Right renal cortex interstitium (tissue), 3 donors: ENCODE data around the gene AMH. TPM values are rescaled to one million over a fixed set of nuclear protein-coding genes. Genes with fewer than 3 reads are reported as not detected.

ENCODE experiments used
- DNase-seq, 3 donors: peaks; one replicate each; pipeline ENCODE4 v3.0.0-alpha.2; 2013; ENCODE audit warnings: low read depth in 3 of 3, low spot score in 2 of 3
- polyA plus RNA-seq, 3 donors: library from polyadenylated mRNA; unstranded; fragments of 120-200 nt; gene quantifications; one replicate each; pipeline ENCODE4 v1.2.1, GENCODE V29; 2013; ENCODE audit not compliant: insufficient read length in 3 of 3

Gene AMH
- polyA plus RNA-seq, 3 donors = 1.1 to 1.2 (median 1.1) TPM

- no peak for DNase-seq
Observed at GRCh38 chr19:2247433-2248101, 1.6 kb upstream of the AMH start.

GRCh38 chr19:2248136-2249009 is 750 bp upstream of the AMH start:
- no peak for DNase-seq

GRCh38 chr19:2249880-2250765 is 1.0 kb downstream of the AMH start:
- DNase-seq = no peak

DNA sequence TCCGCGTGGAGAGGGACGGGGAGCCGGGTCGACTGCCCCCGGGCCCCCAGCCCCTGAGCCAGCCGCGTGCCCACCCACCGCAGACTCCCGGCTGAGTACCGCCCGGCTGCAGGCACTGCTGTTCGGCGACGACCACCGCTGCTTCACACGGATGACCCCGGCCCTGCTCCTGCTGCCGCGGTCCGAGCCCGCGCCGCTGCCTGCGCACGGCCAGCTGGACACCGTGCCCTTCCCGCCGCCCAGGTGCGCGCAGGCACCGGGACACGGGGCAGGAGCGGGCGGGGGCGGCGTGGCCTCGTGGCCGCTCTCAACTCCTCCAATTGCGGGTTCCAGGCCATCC is 1.6 kb downstream of the AMH start:
- DNase-seq = no peak

- DNase-seq = no peak
Observed at GRCh38 chr19:2251106-2252054, 2.3 kb downstream of the AMH start.

GRCh38 chr19:2252055-2252796 is 3.1 kb downstream of the AMH start:
- no peak for DNase-seq

DNA sequence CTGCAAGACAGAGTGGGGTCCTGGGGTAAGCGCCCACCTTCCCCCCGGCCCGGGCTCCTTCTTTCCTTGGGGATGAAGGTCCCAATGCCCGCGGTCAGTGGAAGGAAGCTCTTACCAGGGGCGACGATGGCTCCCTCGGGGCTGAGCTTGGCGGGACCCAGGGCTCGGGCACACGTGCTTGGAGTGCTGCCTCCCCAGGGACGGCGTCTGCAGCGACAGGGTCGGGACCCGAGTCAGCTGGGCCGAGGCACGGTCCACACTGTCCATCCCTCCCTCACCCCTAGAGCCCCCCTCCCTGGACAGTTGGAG is 3.6 kb downstream of the AMH start:
- no peak for DNase-seq

DNA sequence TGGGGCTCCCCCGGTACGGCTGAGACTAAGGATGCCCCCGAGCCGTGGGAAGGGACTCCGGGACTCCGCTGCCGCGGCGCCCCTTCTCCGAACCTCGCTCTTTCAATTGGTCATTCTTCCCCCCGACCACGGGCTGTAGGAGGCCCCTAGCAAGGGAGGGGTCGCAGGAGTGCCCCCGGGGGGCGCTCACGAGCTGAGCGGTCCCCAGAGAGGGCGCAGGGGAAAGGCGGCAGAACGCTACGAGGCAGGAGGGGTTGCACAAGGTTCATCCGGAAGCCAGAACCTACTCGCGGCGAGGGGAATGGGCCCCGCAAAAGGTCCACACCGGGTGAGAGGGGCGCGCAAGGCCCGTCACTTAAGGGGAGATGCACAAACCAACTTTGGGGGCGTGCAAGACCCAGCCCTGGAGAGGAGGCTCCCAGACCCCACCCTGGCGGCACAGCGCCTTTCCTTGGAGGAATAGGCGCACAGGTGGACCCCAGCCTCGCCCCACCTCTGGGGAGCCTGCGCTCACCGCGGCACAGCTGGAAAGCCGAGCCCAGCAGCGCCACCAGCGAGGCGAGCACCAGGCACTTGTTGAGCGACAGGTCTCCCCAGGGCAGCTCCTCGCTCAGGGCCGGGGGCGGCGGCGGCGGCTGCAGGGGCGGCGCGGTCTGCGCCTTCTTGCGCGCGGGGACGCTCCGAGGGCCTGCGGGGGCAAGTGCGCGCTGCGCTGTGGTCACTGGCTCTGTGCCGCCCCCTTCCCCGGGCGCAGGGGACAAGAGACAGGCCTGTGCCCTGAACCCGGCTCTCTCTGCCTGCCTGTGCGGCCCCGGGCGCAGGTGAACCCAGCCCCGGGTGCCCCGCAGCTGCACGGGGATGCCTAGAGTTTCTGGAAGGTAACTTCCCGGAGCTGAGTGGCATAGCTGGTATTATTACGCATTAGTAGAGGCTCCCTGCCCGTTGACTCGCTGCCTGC is 4.3 kb downstream of the AMH start:
- no peak for DNase-seq

GRCh38 chr19:2254064-2254872 is 5.1 kb downstream of the AMH start:
- DNase-seq = no peak

- DNase-seq = no peak
Observed at GRCh38 chr19:2255112-2255845, 6.2 kb downstream of the AMH start.

DNA sequence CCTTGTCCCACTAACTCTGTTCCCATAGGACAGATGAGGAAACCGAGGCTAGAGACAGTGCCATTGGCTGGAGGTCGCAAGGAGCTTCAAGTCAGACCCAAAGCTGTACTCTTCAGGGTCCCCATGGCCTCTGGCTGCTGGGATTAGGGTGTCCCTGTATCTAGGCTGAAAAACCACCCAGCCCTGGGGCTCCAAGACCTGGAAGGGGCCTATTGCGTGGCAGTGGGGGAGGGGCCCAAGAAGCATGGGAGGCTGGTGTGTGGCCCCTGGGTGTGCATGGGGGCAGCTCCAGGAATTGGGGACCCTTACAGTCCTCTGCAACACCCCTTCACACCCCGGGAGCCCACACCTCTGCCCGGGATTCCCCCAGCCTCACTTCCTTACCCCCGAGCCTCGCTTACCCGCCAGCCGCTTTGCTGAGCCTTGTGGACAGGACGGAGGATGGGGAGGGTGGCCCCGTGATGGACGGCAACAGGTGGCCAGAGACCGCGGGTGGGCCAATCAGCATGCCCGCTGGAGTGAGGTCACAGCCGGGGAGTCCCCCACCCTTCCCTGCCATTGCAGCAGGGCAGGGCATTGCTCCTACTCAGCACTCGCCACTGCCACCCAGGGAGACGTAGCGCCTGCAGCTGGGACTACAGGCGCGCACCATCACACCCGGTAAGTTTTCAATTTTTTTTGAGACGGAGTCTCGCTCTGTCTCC is 7.0 kb downstream of the AMH start, which contains the start of gene JSRP1:
Gene JSRP1 (minus strand): TSS at position 436 of the 704 bp plus-strand sequence. CDS start 1,103 bp downstream, outside the sequence.
- DNase-seq = no peak

- DNase-seq = no peak
Observed at GRCh38 chr19:2259336-2259735, 10.2 kb downstream of the AMH start.

DNA sequence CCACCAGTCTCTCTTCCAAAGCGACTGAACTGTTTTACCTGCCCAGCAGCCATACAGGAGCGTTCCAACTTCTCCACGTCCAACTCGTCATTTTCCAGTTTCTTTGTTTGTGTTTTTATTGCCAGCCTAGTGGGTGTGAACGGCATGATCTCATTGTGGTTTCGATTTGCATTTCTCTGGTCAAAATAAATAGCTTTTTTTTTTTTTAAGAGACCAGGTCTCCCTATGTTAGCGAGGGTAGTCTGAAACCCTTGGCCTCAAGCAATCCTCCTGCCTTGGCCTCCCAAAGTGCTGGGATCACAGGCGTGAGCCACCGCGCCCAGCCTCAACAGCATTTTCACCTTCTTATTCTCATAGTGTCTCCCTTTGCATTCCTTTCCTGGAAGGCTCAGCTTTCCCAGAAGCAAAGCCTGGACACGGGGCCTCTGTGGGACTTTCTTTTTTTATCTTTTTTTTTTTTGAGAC is 11.2 kb downstream of the AMH start:
- DNase-seq = no peak

- no peak for DNase-seq
Observed at GRCh38 chr19:2261438-2262172, 12.5 kb downstream of the AMH start.
